GM21737 (cell line): ENCODE measurements around the gene TIMM10.
"Not testable (repeated sequence)": the region's sequence is repeated elsewhere in the genome, so short reads cannot be mapped to it uniquely, and the experiment has no call there.

Source experiments
- ATAC-seq: cut with Tn5 transposase; IDR thresholded peaks from one replicate; pipeline ENCODE4 v1.9.1; 2021; ENCODE audit warnings: mild to moderate bottlenecking, moderate library complexity; ENCODE audit not compliant: unreplicated experiment

The TIMM10 gene

GRCh38 chr11:57543593-57543992 lies 13.0 kb upstream of the TIMM10 start:
- ATAC-seq, result no peak

- no peak for ATAC-seq
Observed at GRCh38 chr11:57542582-57542981, 12.0 kb upstream of the TIMM10 start.

DNA sequence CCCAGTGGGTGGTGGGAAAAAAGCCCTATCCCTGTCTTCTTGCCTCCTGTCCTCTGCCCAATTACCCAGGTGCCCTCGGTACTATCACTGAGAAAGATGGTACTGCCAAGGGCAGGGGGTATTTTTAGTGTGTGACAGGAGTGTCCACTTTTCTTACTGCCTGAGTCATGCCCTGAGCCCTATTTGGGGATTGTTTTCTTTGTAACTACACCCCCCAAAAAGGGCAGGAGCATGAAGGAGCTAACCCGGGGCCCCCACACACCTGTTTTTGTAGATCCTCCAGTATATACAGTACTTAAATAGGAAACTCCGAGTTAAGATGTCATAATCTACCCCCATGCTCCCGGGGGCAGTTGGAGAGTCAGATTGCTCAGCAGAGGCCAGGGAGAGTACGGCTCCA lies 10.6 kb upstream of the TIMM10 start:
- ATAC-seq, result no peak

DNA sequence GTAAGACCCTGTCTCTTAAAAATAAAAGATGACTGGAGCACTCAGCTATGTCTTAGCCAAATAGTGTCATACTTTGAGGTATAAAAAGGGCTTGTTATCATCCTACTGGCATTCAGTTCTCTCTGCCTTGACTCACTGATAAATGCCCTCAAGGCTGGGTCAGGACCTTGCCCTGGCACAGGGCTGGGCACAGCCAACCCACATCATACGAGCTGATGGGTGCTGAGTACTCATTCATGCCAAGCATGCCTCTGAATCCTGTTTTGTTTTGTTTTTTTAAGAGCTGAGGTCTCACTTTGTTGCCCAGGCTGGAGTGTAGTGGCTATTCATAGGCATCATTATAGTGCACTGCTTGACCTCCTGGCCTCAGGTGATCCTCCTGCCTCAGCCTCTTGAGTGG lies 8.8 kb upstream of the TIMM10 start:
- no peak for ATAC-seq

DNA sequence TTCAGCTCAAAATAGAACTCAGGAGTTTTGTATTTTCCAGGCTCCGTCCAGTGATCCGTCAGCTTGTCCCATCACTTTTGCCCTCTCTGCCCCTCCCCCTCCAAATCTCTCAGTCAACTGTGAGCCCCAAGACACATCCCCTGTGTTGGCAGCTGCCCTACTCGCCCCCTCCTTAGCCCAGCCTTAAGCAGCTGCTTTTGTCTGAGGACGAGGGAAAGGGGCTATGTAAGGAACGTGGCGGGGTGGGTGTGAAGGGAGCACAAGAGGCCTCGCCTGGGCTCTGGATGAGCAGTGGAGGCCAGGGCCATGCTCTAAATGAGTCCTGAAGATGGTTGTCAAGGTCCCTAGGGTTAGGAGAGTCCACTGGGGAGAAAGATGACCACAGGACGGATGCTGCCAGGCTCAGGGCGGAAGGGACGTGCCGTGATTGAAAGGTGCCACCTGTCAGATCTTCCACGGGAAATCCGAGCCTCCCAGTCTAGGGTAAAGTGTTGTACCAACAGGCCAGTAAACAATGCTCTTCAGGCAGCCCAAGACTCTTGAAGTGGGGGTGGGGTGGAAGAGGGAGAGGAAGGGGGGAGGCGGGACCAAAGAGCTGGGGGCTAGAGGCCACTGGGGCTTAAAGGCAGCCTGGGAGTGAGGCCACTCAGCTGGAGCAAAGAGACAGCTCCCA lies 6.5 kb upstream of the TIMM10 start, which contains the start of gene SMTNL1:
SMTNL1 (plus strand) TSS at position 649 of the 673 bp plus-strand sequence. CDS start 5,048 bp downstream, outside the sequence.
- ATAC-seq, result no peak

DNA sequence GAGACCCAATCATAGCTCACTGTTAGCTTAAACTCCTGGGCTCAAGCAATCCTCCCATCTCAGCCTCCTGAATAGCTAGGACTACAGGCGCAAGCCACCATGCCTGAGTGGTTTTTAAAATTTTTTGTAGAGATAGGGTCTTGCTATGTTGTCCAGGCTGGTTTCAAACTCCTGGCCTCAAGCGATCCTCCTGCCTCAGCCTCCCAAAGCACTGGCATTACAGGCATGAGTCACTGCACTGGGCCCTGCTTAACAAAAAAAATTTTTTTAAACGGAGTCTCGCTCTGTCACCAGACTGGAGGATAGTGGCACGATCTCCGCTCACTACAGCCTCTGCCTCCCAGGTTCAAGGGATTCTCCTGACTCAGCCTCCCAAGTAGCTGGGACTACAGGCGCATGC lies 3.9 kb upstream of the TIMM10 start:
- not testable (repeated sequence) for ATAC-seq

GRCh38 chr11:57530215-57530595 lies 349 bp downstream of the TIMM10 start:
- no peak for ATAC-seq

GRCh38 chr11:57529012-57529411 lies 1.5 kb downstream of the TIMM10 start:
- ATAC-seq, result no peak

GRCh38 chr11:57527056-57527631 lies 3.4 kb downstream of the TIMM10 start:
- no peak for ATAC-seq

- ATAC-seq, result no peak
Observed at GRCh38 chr11:57523419-57523818, 7.1 kb downstream of the TIMM10 start.

DNA sequence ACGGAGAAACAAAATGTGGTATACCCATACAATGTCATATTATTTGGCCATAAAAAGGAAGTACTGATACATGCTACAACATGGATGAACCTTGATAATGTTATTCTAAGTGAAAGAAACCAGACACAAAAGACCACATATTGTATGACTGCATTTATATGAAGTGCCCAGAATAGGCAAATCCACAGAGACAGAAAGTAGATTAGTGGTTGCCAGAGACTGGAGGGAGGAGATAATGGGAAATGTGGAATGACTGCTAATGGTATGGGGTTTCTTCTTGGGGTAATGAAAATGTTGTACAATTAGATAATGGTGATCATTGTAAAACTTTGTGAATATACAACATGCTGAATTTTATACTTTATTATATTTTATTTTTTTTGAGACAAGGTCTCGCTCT lies 9.4 kb downstream of the TIMM10 start:
- ATAC-seq, result no peak

- ATAC-seq, result no peak
Observed at GRCh38 chr11:57516061-57516443, 14.5 kb downstream of the TIMM10 start.

DNA sequence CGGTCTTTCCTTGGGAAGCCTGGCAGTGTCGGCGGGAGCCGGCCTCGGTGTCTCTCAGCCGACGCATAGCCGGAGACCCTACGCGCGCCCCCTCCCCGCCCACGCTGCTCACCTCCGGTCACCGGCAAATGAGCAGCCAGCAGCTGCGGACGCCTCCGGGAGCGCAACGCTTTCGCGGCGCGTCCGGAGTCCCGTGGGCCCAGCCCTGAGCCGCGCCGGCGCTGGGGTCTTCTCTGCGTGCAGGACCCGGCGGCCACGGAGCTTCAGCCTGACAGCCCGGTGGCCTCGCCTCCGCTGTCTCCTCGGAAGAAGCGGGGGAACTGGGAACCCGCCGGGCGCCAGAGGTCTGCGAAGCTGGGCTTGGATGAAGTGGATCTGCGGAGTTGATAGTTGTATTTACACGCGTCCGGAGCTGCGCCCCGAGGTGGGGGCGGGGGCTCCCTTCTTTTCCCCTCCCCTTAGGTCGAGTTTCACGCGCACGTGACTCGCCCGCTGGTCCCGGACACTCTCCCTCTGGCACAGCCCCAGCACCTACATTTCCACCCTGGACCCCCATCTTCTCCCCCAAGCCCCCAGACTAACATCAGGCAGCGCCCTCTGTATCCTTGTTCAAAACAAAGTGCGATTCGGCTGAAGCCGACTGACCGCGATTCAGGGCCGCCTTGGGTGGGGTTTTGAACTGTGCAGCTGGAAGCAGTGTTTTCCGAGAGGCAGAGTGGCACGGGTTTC lies 15.1 kb downstream of the TIMM10 start, which contains the start of gene SLC43A1:
SLC43A1 (minus strand) TSS at position 371 of the 729 bp plus-strand sequence. CDS start 1,591 bp downstream, outside the sequence.
- ATAC-seq, result peak; percentile 49

DNA sequence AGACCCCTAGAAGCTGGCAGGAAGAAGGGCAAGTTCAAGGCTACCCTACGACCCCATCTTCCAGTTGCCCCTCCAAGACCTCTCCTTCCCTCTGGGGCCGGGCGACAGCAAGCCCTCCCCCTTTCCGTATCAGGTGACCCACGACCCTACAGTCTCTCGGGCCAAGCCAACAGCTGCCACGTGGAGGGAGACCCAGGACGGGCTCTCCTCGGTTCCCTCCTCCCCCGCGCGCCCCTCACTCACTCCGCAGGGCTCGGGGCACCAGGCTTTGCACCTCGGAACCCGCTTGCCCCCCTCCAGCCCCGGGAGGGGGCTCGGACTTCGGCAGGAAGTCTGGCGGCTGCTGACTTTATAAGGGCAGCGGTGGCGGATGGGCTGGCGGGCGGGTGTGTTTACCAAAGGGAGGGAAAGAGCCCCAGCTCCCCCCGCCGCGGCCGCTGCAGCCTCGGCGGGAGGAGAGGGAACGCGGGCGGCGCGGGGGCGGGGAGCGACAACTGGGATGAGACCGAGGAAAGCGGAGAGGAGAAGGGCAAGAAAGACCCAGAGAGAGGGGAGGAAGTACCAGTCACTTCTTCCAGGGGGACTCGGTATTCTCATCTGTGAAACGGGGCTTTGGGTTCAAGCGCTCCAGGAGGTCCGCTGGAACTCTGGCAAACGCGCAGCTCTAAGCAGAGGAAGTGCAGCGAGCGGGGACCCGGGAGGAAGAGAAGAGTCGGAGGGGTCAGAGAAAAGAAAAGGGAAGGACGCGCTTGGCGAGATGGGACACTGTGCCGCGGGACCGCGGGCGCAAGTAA lies 15.8 kb downstream of the TIMM10 start:
- ATAC-seq, result peak; percentile 49

DNA sequence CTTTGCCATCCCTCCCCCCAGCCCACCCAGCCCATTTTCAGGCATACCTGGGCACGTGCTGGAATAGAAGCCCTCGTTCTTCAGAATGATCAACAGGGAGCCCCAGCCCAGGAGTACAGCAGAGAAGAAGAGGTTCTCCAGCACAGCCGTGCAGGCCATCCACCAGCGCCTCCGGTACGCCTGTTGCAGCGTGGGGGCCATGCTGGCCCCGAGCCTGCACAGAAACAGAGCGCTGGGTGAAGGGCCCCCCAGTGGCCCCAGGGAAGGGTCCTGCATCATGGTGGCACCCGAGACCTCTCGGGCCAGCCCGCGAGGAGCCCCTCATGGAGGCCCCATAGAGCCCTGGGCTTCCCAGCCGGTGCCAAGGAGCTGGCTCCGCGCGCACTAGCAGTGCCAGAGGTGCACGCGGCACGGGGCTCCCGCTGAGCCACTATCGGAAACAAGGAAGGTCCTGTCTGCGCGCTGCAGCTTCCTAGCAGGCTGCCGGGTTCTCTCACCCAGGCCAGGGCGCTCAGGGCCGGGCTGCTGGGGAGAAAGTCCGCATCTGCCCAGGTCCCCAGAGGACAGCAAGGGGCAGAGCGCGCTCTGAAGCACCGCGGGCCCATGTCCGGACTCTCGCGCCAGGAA lies 16.5 kb downstream of the TIMM10 start:
- peak; percentile 20 for ATAC-seq

GRCh38 chr11:57513452-57513795 lies 17.1 kb downstream of the TIMM10 start:
- ATAC-seq, result no peak

GRCh38 chr11:57512646-57513451 lies 17.7 kb downstream of the TIMM10 start:
- ATAC-seq, result no peak

DNA sequence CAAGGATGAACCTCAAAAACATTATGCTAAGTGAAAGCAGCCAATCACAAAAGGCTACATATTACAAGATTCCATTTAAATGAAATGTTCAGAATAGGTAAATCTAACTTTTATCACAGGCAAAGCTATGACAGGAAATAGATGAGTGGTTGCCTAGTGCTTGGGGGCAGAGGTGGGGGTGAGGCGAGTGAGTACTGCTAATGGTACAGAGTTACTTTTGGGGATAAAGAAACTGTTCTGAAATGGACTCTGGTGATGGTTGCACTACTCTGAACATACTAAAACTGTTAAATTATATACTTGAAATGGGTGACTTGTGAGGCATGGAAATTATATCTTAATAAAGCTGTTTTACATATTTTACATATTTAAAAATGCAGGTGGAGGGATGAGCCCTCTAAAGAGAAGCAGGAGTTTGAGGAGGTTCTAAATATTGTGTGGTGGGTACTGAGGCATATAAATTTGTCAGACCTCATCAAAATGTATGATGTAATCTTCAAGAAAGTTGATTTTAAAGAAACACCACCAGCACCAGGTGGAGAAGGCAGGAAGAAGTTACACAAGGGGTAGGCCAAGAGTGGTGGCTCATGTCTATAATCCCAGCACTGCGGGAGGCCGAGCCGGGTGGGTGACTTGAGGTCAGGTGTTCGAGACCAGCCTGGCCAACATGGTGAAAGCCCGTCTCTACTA lies 18.7 kb downstream of the TIMM10 start:
- ATAC-seq, result no peak
